HUES6 (cell line): ENCODE data around the gene LSP1.

ENCODE experiments used
- H3K27ac ChIP-seq: 2 replicates; pipeline ENCODE4 v1.7.0; 2013; ENCODE audit warnings: low read depth, mild to moderate bottlenecking, low read length, inconsistent platforms
- H3K27me3 ChIP-seq: 2 replicates; pipeline ENCODE4 v1.6.1; 2013; ENCODE audit warnings: low read length; ENCODE audit not compliant: control insufficient read depth, insufficient read depth
- H3K36me3 ChIP-seq: 2 replicates; pipeline ENCODE4 v1.6.1; 2013; ENCODE audit warnings: low read length; ENCODE audit not compliant: control insufficient read depth, insufficient read depth
- H3K4me1 ChIP-seq: 2 replicates; pipeline ENCODE4 v1.6.1; 2013; ENCODE audit warnings: low read length; ENCODE audit not compliant: control insufficient read depth, insufficient read depth
- H3K4me3 ChIP-seq: 2 replicates; pipeline ENCODE4 v1.5.1; 2013; ENCODE audit warnings: low read depth, low read length
- H3K9ac ChIP-seq: one replicate; pipeline ENCODE4 v1.6.1; 2013; ENCODE audit warnings: mild to moderate bottlenecking, low read length
- H3K9me3 ChIP-seq: 2 replicates; pipeline ENCODE4 v1.6.1; 2013; ENCODE audit warnings: low read depth, low read length; ENCODE audit not compliant: control insufficient read depth, insufficient read depth

Gene LSP1

GRCh38 chr11:1918436-1919315, 65.8 kb downstream of the LSP1 start:
- no peak overlapping the region for H3K27ac ChIP-seq

GRCh38 chr11:1919391-1920127, 66.7 kb downstream of the LSP1 start, which contains the start of gene TNNT3:
Gene TNNT3 (plus strand): TSS chr11:1919703. CDS start chr11:1922875, 3,172 bp downstream.
- H3K36me3 ChIP-seq = no peaks in the 10 kb centered on the region
- no peaks in the 10 kb centered on the region for H3K4me1 ChIP-seq
- no peaks in the 10 kb centered on the region for H3K9me3 ChIP-seq
- H3K27me3 ChIP-seq = no peaks in the 10 kb centered on the region; the same call in 1 of the 2 replicates
- H3K27ac ChIP-seq = no peak within 1 kb of the TSS
- no peak within 1 kb of the TSS for H3K4me3 ChIP-seq
- H3K9ac ChIP-seq = no peak within 1 kb of the TSS

More at GRCh38 chr11:1918436-1919315, 65.8 kb downstream of the LSP1 start:
- H3K4me3 ChIP-seq = no peak overlapping the region
- no peaks in the 10 kb centered on the region for H3K36me3 ChIP-seq
- H3K9ac ChIP-seq = no peak overlapping the region
- H3K4me1 ChIP-seq = no peaks in the 10 kb centered on the region
- H3K27me3 ChIP-seq = no peaks in the 10 kb centered on the region; the same call in 1 of the 2 replicates
- no peaks in the 10 kb centered on the region for H3K9me3 ChIP-seq

GRCh38 chr11:1920128-1920908, 67.4 kb downstream of the LSP1 start:
- Histone ChIP-seq H3K27ac (no peak overlapping the region), H3K36me3 (no peaks in the 10 kb centered on the region), H3K27me3 (no peaks in the 10 kb centered on the region; the same call in 1 of the 2 replicates), H3K9me3 (no peaks in the 10 kb centered on the region), H3K9ac (no peak overlapping the region), H3K4me1 (no peaks in the 10 kb centered on the region), H3K4me3 (no peak overlapping the region)

GRCh38 chr11:1920909-1921573, 68.2 kb downstream of the LSP1 start:
- Histone ChIP-seq H3K36me3 (no peaks in the 10 kb centered on the region), H3K27ac (no peak overlapping the region), H3K9ac (no peak overlapping the region), H3K4me3 (no peak overlapping the region), H3K9me3 (no peaks in the 10 kb centered on the region), H3K27me3 (no peaks in the 10 kb centered on the region; the same call in 1 of the 2 replicates), H3K4me1 (no peaks in the 10 kb centered on the region)

GRCh38 chr11:1921574-1922141, 68.8 kb downstream of the LSP1 start:
- no peak overlapping the region for H3K9ac ChIP-seq
- no peaks in the 10 kb centered on the region; the same call in 1 of the 2 replicates for H3K27me3 ChIP-seq
- H3K9me3 ChIP-seq = no peaks in the 10 kb centered on the region
- H3K4me3 ChIP-seq = no peak overlapping the region
- H3K27ac ChIP-seq = no peak overlapping the region
- H3K36me3 ChIP-seq = no peaks in the 10 kb centered on the region
- no peaks in the 10 kb centered on the region for H3K4me1 ChIP-seq

- Histone ChIP-seq H3K4me3 (no peak overlapping the region), H3K9ac (no peak overlapping the region), H3K27ac (no peak overlapping the region), H3K9me3 (no peaks in the 10 kb centered on the region), H3K36me3 (no peaks in the 10 kb centered on the region), H3K4me1 (peaks cover 5% of the 10 kb centered on the region; the same call in 1 of the 2 replicates), H3K27me3 (no peaks in the 10 kb centered on the region; the same call in 1 of the 2 replicates)
These were observed 69.7 kb downstream of the LSP1 start for GRCh38 chr11:1922481-1923081.

GRCh38 chr11:1923201-1923956, 70.5 kb downstream of the LSP1 start:
- Histone ChIP-seq H3K4me1 (peaks cover 5% of the 10 kb centered on the region; the same call in 1 of the 2 replicates), H3K27me3 (no peaks in the 10 kb centered on the region; the same call in 1 of the 2 replicates)

GRCh38 chr11:1924181-1924580, 71.3 kb downstream of the LSP1 start:
- Histone ChIP-seq H3K4me3 (no peak overlapping the region), H3K27me3 (no peaks in the 10 kb centered on the region; the same call in 1 of the 2 replicates), H3K9ac (no peak overlapping the region), H3K27ac (no peak overlapping the region), H3K36me3 (no peaks in the 10 kb centered on the region), H3K9me3 (no peaks in the 10 kb centered on the region), H3K4me1 (peaks cover 5% of the 10 kb centered on the region; the same call in 1 of the 2 replicates)

More at GRCh38 chr11:1923201-1923956, 70.5 kb downstream of the LSP1 start:
- H3K27ac ChIP-seq = no peak overlapping the region
- H3K9me3 ChIP-seq = no peaks in the 10 kb centered on the region
- H3K4me3 ChIP-seq = no peak overlapping the region
- no peaks in the 10 kb centered on the region for H3K36me3 ChIP-seq
- no peak overlapping the region for H3K9ac ChIP-seq

GRCh38 chr11:1924646-1925372, 71.9 kb downstream of the LSP1 start:
- no peak overlapping the region for H3K4me3 ChIP-seq
- no peaks in the 10 kb centered on the region for H3K9me3 ChIP-seq
- H3K27ac ChIP-seq = no peak overlapping the region
- no peaks in the 10 kb centered on the region for H3K36me3 ChIP-seq
- no peaks in the 10 kb centered on the region; the same call in 1 of the 2 replicates for H3K27me3 ChIP-seq
- peaks cover 5% of the 10 kb centered on the region; the same call in 1 of the 2 replicates for H3K4me1 ChIP-seq
- H3K9ac ChIP-seq = no peak overlapping the region
